K562 (cell line): ENCODE data around the gene ZFYVE28. TPM values are rescaled to one million over a fixed set of nuclear protein-coding genes. Genes with fewer than 3 reads are reported as not detected.

Experiments used
- ATAC-seq: fragments of 200-7000 bp; cut with Tn5 transposase; 3 replicates; pipeline ENCODE4 v1.9.1; 2020; ENCODE audit warnings: moderate library complexity
- BruUV-seq: library from RNA; stranded (reverse); fragments of 400-500 nt; replicated peaks from 2 replicates; lab custom pipeline; 2021; lab: Mats Ljungman, UMichigan
- CTCF ChIA-PET: fragments of 300-600 bp; formaldehyde crosslinking; extraction: SDS; loops from one replicate; lab custom pipeline; 2021; ENCODE audit warnings: low intra/inter-chr PET ratio; lab: Yijun Ruan, JAX
- POLR2A ChIA-PET: fragments of 300-600, 350-650 bp; sonication (Branson Sonifier 250); formaldehyde crosslinking; extraction: SDS; loops from one replicate; lab custom pipeline; 2021; ENCODE audit warnings: antibody characterized with exemption, inconsistent platforms; lab: Yijun Ruan, JAX
- DNase-seq, 4 experiments: peaks; one replicate each; pipeline versions ENCODE4 v3.0.0 to v3.0.0-alpha.2; 2011 to 2018; ENCODE audit warnings: low spot score in 3 of 4, mixed read lengths in 3 of 4; ENCODE audit errors: extremely low read depth in 1 of 4
- FAIRE-seq: peaks from 2 replicates; lab custom pipeline; 2011; peaks lifted over from hg19 to GRCh38; lab: Jason Lieb, UNC
- H2AFZ ChIP-seq: 2 replicates; pipeline ENCODE4 v1.6.0; 2011; ENCODE audit warnings: low read depth, low read length, control low read depth, inconsistent platforms
- H3K27ac ChIP-seq: fragments of 200-600 bp; 3 replicates; pipeline ENCODE4 v1.8.0; 2011; ENCODE audit warnings: low read depth, mild to moderate bottlenecking, control low read depth, inconsistent platforms, low read length, moderate library complexity, mixed read lengths; ENCODE audit errors: extremely low read depth
- H3K27me3 ChIP-seq, 2 experiments: fragments of 300-600 bp in 1 of 2; 2 replicates in 1 of 2; 3 replicates in 1 of 2; pipeline versions ENCODE4 v1.6.0 to v1.8.0; 2011; ENCODE audit warnings: inconsistent platforms in 2 of 2, low read length in 2 of 2, mild to moderate bottlenecking in 1 of 2, mixed read lengths in 1 of 2, moderate library complexity in 1 of 2; ENCODE audit not compliant: control insufficient read depth in 2 of 2, insufficient read depth in 2 of 2
- H3K36me3 ChIP-seq: fragments of 300-600 bp; 3 replicates; pipeline ENCODE4 v1.8.0; 2011; ENCODE audit warnings: mild to moderate bottlenecking, low read length, inconsistent platforms; ENCODE audit not compliant: control insufficient read depth, insufficient read depth
- H3K4me1 ChIP-seq, 2 experiments: fragments of 200-600 bp in 1 of 2; replicated peaks in 1 of 2; 2 replicates in 1 of 2; 3 replicates in 1 of 2; pipeline versions ENCODE4 v1.5.1 to v1.8.0; 2011; ENCODE audit warnings: inconsistent platforms in 2 of 2, low read length in 2 of 2, mild to moderate bottlenecking in 1 of 2, mixed read lengths in 1 of 2, moderate library complexity in 1 of 2; ENCODE audit not compliant: control insufficient read depth in 2 of 2, insufficient read depth in 2 of 2
- H3K4me2 ChIP-seq: 2 replicates; pipeline ENCODE4 v1.6.1; 2011; ENCODE audit warnings: low read length, control low read depth, inconsistent platforms, mixed read lengths; ENCODE audit not compliant: insufficient read depth
- H3K4me3 ChIP-seq: fragments of 200-600 bp; sonication (generic), shearing (Covaris generic); 2 replicates; pipeline ENCODE4 v1.5.1; 2016; ENCODE audit warnings: control low read depth, inconsistent platforms
- H3K79me2 ChIP-seq: fragments of 200-600 bp; 3 replicates; pipeline ENCODE4 v1.8.0; 2011; ENCODE audit warnings: low read length, inconsistent platforms; ENCODE audit not compliant: control insufficient read depth, insufficient read depth
- H3K9ac ChIP-seq, 2 experiments: 2 replicates each; pipeline versions ENCODE4 v1.6.0 to v1.6.1; 2011; ENCODE audit warnings: low read depth in 2 of 2, low read length in 2 of 2, control low read depth in 1 of 2, inconsistent platforms in 1 of 2, mild to moderate bottlenecking in 1 of 2, mixed read lengths in 1 of 2; ENCODE audit not compliant: insufficient read depth in 1 of 2
- H3K9me1 ChIP-seq: one replicate; pipeline ENCODE4 v1.6.0; 2011; ENCODE audit warnings: inconsistent platforms, mild to moderate bottlenecking, low read length, moderate library complexity; ENCODE audit not compliant: control insufficient read depth, insufficient read depth
- H3K9me3 ChIP-seq: replicated peaks from 2 replicates; pipeline ENCODE4 v1.5.1; 2011; ENCODE audit warnings: low read depth, low read length, inconsistent platforms; ENCODE audit not compliant: control insufficient read depth, insufficient read depth
- H4K20me1 ChIP-seq: replicated peaks from 2 replicates; pipeline ENCODE4 v1.6.1; 2011; ENCODE audit warnings: low read length, inconsistent platforms, mixed read lengths; ENCODE audit not compliant: control insufficient read depth, insufficient read depth
- MED1 ChIP-seq: sonication (generic); formaldehyde crosslinking; IDR thresholded peaks from 2 replicates; pipeline ENCODE4 v1.8.1; 2023; ENCODE audit warnings: missing genetic modification reagents, borderline replicate concordance
- MEF2A ChIP-seq: IDR thresholded peaks from 2 replicates; pipeline ENCODE4 v1.6.1; 2011; ENCODE audit warnings: low read depth, mild to moderate bottlenecking, low read length, moderate library complexity; ENCODE audit not compliant: control insufficient read depth
- WGBS: fragments of 100-300 bp; shearing (Covaris generic); methylation state at CpG from one replicate; pipeline ENCODE4 v1.1.6; 2016; ENCODE audit warnings: low coverage, mixed read lengths; ENCODE audit not compliant: insufficient coverage; ENCODE audit errors: missing lambda C conversion rate; 5-methylcytosine and 5-hydroxymethylcytosine counted together
- in situ Hi-C: fragments of 300-500 bp; cut with MboI; formaldehyde crosslinking; loops from 4 replicates; pipeline ENCODE4 v1.15.0; 2018; ENCODE audit warnings: inconsistent platforms, mixed read lengths
- intact Hi-C: fragments of 100-400 bp; cut with micrococcal nuclease; formaldehyde crosslinking; loops from 2 replicates; pipeline ENCODE4 v1.14.2; 2022
- polyA plus RNA-seq, 8 experiments: library from polyadenylated mRNA; depleted of rRNA in 4 of 8; stranded (reverse) in 5 of 8; unstranded in 3 of 8; fragments of >200 nt; fragmentation: Nextera tagmentation in 2 of 8; fragmentation: Illumina TruSeq in 1 of 8; extraction: Ambion mirVana in 2 of 8; extraction: Trizol in 1 of 8; gene quantifications; 2 replicates each; pipeline versions ENCODE4 v1.2.1 to v1.2.3, GENCODE V29; 2011 to 2014; ENCODE audit warnings: inconsistent platforms in 1 of 8, missing spikeins in 1 of 8
- total RNA-seq, 7 experiments: library from RNA; depleted of rRNA in 6 of 7; stranded (reverse); fragments of >200 nt in 6 of 7; fragmentation: Illumina TruSeq in 2 of 7; extraction: Trizol in 2 of 7; gene quantifications; 2 replicates each; pipeline versions ENCODE4 v1.2.1 to v1.2.3, GENCODE V29; 2011 to 2021; ENCODE audit warnings: low replicate concordance in 1 of 7
- TF ChIP-seq, protein P1 (sequence below): fragments of 250-450 bp; sonication (Bioruptor Pico); IDR thresholded peaks from 2 replicates; pipeline ENCODE4 v1.5.0; 2020; ENCODE audit warnings: mild to moderate bottlenecking
- TF ChIP-seq, protein P2 (sequence below): sonication (generic); formaldehyde crosslinking; IDR thresholded peaks from 2 replicates; pipeline ENCODE4 v1.8.0; 2022; ENCODE audit warnings: mild to moderate bottlenecking, missing genetic modification reagents, borderline replicate concordance

The ZFYVE28 gene
- total and polyA plus RNA-seq, 9 of the 15 experiments (the other 6 are each of a cell fraction or from before 2014, with no cell fraction given) = 1.3 to 24.8 (median 8.9) TPM

- Histone ChIP-seq H2AFZ (no peak overlapping the region), H3K36me3 (peaks cover 12% of the 10 kb centered on the region; the same call in 1 of the 3 replicates), H3K4me3 (no peak overlapping the region), H3K9me3 (no peaks in the 10 kb centered on the region), H3K27me3 (no peaks in the 10 kb centered on the region), H3K4me1 (peaks cover 17 to 93% of the 10 kb centered on the region in 2 experiments), H3K27ac (no peak overlapping the region), H3K9ac (0 out of 4 replicates have a peak overlapping the region, but pooled peaks of 1 of the 2 experiments have one; percentile 53), H3K9me1 (no peaks in the 10 kb centered on the region), H3K4me2 (no peak overlapping the region), H3K79me2 (no peaks in the 10 kb centered on the region), H4K20me1 (no peaks in the 10 kb centered on the region)
- no peak for DNase-seq
- POLR2A ChIA-PET = interaction anchor here (1.1 kb wide), 1 partner anchor 10 kb away, joined by 3 read pairs; no protein-coding TSS in a partner anchor
- intact Hi-C loops = no loop called here
- no TSS peak for BruUV-seq
- TF ChIP-seq MEF2A = peak; percentile 73; the same call in 1 of the 2 replicates
- TF ChIP-seq, protein P1, sequence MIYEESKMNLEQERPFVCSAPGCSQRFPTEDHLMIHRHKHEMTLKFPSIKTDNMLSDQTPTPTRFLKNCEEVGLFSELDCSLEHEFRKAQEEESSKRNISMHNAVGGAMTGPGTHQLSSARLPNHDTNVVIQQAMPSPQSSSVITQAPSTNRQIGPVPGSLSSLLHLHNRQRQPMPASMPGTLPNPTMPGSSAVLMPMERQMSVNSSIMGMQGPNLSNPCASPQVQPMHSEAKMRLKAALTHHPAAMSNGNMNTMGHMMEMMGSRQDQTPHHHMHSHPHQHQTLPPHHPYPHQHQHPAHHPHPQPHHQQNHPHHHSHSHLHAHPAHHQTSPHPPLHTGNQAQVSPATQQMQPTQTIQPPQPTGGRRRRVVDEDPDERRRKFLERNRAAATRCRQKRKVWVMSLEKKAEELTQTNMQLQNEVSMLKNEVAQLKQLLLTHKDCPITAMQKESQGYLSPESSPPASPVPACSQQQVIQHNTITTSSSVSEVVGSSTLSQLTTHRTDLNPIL (CRISPR knock-in tag) = no peak
- ATAC-seq = no peak
- CTCF ChIA-PET = no interaction called here
- in situ Hi-C loops = no loop called here
- 55% methylated on average over 10 of the region's 12 CpGs for WGBS
- FAIRE-seq = no peak
Measured at GRCh38 chr4:2269618-2270163, 148.8 kb downstream of the ZFYVE28 start.

DNA sequence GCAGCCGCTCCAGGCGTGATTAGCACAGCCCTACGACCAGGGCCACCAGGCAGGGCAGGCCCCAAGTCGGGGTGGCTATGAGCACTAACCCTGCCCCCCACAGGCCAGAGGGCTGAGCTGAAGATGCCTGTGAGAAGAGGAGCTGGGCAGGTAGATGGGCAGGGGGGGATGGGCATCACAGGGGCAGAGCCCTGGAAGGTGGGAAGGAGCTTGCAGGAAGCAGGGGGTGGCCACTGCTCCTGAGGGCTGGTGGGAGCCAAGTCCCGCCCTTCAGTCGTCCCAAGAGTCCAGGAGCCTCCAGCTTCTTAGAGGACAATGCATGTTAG lies 149.3 kb downstream of the ZFYVE28 start:
- Histone ChIP-seq H3K9me3 (no peaks in the 10 kb centered on the region), H2AFZ (no peak overlapping the region), H3K4me1 (peaks cover 15 to 91% of the 10 kb centered on the region in 2 experiments), H4K20me1 (no peaks in the 10 kb centered on the region), H3K4me3 (no peak overlapping the region), H3K9ac (0 out of 4 replicates have a peak overlapping the region, but pooled peaks of 1 of the 2 experiments have one; percentile 39), H3K36me3 (peaks cover 12% of the 10 kb centered on the region; the same call in 1 of the 3 replicates), H3K27ac (no peak overlapping the region), H3K79me2 (no peaks in the 10 kb centered on the region), H3K27me3 (no peaks in the 10 kb centered on the region), H3K9me1 (no peaks in the 10 kb centered on the region), H3K4me2 (no peak overlapping the region)
- in situ Hi-C loops (no loop called here), intact Hi-C loops (no loop called here)
- DNase-seq = no peak
- no TSS peak for BruUV-seq
- ATAC-seq = no peak
- FAIRE-seq = no peak
- CTCF ChIA-PET = no interaction called here
- 0 out of 2 replicates have a peak, but pooled peaks have one; percentile 38 for TF ChIP-seq MED1 (CRISPR knock-in tag)
- TF ChIP-seq, protein P2, sequence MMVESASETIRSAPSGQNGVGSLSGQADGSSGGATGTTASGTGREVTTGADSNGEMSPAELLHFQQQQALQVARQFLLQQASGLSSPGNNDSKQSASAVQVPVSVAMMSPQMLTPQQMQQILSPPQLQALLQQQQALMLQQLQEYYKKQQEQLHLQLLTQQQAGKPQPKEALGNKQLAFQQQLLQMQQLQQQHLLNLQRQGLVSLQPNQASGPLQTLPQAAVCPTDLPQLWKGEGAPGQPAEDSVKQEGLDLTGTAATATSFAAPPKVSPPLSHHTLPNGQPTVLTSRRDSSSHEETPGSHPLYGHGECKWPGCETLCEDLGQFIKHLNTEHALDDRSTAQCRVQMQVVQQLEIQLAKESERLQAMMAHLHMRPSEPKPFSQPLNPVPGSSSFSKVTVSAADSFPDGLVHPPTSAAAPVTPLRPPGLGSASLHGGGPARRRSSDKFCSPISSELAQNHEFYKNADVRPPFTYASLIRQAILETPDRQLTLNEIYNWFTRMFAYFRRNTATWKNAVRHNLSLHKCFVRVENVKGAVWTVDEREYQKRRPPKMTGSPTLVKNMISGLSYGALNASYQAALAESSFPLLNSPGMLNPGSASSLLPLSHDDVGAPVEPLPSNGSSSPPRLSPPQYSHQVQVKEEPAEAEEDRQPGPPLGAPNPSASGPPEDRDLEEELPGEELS (CRISPR knock-in tag) = no peak
- WGBS = 62% methylated on average over 6 of the region's 6 CpGs
- POLR2A ChIA-PET = no interaction called here
